ENCODE results near the gene CHRDL1. TPM values are rescaled to one million over a fixed set of nuclear protein-coding genes. Genes with fewer than 3 reads are reported as not detected.
"Not testable (repeated sequence)": the region's sequence is repeated elsewhere in the genome, so short reads cannot be mapped to it uniquely, and the experiment has no call there.

CHRDL1 gene, protein sequence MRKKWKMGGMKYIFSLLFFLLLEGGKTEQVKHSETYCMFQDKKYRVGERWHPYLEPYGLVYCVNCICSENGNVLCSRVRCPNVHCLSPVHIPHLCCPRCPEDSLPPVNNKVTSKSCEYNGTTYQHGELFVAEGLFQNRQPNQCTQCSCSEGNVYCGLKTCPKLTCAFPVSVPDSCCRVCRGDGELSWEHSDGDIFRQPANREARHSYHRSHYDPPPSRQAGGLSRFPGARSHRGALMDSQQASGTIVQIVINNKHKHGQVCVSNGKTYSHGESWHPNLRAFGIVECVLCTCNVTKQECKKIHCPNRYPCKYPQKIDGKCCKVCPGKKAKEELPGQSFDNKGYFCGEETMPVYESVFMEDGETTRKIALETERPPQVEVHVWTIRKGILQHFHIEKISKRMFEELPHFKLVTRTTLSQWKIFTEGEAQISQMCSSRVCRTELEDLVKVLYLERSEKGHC
- total RNA-seq (2014; rRNA removed; shearing (Covaris generic)): 0.12 TPM in 1 of 2 replicates, not detected in the other
- polyA plus RNA-seq (2014; cell fraction: nucleus; rRNA removed): 0.67 TPM in 1 of 2 replicates, not detected in the other

DNA sequence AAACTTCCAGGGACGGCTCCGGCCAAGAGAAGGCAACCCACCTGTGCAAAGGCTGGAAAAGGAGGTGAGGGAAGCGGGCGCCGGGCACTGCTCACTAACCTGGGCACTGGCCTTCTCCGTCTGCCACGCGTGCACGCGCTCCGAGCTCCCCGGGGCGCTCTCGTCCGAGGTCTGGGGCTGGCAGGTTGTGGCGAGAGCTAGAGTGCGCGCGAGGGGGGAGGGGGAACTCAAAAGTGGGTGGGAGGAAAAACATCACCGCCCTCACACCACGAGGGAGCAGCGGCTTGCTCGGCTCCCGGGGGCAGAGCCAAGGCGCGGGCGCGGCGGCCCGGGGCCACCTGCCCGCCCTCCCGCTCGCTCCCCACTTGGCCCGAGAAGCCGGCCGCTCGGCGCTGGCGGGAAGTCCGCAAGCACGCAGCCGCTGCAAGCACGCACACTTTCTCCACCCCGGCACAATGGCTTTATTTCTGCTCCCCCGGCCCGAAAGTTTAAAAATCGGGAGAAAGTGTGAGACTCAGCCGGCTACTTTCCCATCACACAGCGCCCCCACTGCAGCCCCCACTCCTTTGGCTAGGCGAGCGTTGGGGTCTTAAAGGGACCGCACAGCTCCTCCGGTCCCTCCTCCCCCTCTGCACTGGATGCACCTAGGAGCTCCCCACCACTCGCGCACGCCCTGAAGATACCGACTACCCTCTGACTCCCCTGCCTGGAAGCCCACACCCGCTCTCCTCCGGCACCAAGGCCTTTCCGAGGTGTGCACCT, at the start of gene CHRDL1:
CHRDL1 (minus strand) TSS at position 173 of the 762 bp plus-strand sequence. CDS start 3,636 bp downstream, outside the sequence.
- peak; percentile 5 for DNase-seq (ENCODE audit: extremely low read depth, low read depth)

DNA sequence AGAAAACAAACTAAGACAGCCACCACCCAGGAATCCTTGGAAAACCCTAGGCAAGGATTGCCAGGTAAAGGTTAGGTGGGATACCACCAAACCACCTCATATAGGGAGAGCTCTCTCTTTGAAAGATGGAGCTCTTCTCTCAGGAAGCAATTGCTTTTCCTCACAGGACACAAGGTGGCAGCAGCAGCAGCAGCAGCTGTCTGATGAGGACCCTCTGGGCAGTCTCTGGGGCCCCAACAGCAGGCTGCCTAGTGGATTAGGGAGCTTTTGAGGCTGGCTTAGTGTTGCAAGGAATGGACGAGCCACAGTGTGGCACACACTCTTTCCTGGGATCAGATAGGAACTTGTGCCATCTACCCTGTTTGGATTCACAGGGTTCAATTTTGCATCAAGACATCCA, 41.4 kb upstream of the CHRDL1 start:
- DNase-seq (ENCODE audit: extremely low read depth, low read depth): no peak

DNA sequence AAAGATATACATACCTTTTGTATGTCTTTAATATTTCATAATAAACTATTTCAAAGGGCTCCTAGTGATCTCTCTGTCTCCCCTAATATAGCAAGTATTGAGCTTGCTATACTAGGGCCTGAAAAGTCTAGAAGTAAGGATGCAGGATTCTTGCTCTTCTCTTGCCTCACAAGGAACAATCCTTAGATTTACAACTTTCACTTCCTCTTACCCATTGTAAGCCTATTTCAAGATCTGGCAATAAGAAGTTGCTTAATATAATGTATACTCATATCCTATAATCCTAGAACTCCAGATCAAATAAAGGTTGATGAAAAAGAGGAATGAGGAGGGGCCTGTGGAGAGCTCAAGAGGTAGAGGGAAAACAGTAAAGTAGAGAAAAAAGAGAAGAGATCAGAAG, 40.8 kb upstream of the CHRDL1 start:
- no peak for DNase-seq (ENCODE audit: extremely low read depth, low read depth)

DNA sequence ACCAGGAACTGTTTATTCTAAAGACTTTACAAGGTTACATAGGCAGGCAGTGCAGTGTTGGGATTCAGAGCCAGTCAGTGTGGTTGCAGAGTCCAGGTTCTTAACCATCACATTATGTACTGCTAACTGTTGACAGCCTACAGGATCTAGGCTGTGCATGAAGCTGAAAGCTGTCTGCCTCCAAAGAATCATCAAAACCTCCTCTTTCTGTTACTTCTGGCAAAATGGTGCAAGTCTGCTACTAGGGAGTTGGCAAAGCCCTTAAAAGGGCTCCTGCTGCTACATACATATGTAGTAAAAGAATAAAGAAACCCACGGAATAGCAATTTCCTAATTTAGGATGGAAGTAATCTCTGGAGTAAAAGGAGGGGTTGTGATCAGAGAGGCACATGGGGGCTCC, 40.4 kb upstream of the CHRDL1 start:
- DNase-seq (ENCODE audit: extremely low read depth, low read depth): no peak

DNA sequence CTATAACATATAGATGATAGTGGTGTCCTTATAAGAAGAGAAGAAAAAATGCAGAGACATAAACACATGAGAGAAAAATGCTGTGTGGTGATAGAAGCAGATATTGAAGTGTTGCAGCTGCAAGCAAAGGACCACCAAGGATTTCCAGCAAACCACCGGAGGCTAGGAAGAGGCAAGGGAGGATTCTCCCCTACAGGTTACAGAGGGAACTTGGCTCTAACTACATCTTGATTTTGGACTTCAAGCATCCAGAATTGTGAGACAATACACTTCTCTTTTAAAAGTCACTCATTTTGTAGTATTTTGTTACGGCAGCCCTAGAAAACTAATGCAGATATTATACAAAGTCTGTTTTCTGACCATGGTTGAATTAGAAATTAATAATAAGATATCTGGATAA, 30.4 kb upstream of the CHRDL1 start:
- no peak for DNase-seq (ENCODE audit: extremely low read depth, low read depth)

DNA sequence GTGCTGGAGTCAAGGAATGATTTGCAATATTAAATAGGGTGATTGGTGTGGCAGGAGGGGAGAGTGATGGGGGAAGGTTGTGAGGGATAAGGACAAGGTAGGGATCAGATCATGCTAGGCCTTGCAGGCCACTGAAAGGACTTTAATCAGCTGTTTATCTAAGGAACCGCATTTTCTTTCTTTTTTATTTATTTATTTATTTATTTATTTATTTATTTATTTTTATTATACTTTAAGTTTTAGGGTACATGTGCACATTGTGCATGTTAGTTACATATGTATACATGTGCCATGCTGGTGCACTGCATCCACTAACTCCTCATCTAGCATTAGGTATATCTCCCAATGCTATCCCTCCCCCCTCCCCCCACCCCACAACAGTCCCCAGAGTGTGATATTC, 20.9 kb upstream of the CHRDL1 start:
- DNase-seq (ENCODE audit: extremely low read depth, low read depth): not testable (repeated sequence)

DNA sequence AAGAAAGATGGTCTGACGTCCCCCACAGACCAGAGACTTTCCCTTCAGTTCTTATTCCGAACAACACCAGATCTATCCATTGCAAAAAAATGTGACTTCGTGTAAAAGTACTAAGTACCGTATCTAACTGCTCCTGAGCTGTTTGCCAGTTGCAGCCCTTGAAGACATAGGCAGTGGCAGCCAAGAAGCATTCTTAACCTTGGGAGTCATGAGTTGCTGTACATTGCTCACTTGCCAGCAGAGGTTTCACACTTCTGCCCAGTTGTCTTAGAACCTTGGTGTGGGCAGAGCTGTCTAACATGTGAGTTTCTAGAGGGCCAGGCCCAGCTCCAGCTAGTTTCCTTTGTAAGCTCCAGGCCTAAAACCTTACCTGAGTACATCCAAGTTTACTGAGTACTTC, 10.5 kb upstream of the CHRDL1 start:
- DNase-seq (ENCODE audit: extremely low read depth, low read depth): no peak

DNA sequence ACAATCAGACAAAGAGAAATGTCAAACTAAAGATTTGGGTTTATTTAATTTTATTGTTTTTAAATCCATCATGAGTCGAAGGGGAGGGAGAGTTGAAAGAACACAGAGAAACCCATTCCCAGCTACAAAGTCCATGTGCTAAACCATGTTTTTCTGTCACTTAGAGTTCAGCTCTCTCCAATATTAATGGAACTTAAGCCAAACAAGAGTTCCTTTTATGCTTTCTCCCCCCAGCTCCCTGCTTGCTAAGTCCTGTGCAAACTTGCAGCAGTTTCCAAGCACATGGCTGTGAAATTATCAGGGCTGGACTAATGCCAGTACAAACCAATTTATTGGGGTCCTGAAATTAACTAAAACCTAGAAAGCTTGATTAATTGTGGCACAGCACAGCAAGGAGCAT, 9.7 kb upstream of the CHRDL1 start:
- no peak for DNase-seq (ENCODE audit: extremely low read depth, low read depth)

DNA sequence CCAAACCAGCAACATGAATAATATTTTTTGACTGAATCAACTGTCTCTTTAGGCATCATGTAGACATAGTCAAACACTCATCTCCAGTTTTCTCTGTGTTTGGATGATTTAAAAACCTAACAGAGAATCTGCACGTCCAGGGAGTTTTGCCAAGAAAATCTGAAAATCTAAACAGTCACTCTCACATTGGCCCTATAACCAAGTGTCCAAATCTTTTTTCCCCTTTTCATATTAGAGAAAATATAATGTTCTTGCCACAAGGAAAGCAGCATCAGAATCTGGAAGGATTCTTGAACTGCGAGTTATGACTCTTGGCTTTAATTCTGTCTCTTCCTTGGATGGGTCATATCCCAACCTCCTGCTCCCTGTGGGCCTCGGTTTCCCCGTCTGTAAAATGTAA, 8.8 kb upstream of the CHRDL1 start:
- DNase-seq (ENCODE audit: extremely low read depth, low read depth): no peak

DNA sequence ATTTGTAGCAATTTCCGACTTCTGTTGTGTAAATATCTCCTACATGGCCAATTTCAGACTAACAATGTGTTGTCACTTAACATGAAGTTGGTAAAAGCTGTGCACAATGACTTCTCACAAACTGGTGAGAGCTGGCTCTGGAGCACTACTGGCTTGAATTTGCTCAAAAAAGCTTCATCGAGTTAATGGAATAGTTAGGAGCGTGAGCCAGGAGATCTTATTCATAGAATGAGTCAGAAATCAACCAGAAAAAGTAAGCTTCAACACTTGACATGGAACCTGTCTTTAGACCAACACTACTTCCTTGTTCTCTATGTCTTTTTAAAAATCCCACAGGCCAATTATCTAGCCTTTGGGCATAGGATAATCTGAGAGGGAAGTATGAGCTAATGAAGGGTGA, 7.9 kb upstream of the CHRDL1 start:
- DNase-seq (ENCODE audit: extremely low read depth, low read depth): no peak

DNA sequence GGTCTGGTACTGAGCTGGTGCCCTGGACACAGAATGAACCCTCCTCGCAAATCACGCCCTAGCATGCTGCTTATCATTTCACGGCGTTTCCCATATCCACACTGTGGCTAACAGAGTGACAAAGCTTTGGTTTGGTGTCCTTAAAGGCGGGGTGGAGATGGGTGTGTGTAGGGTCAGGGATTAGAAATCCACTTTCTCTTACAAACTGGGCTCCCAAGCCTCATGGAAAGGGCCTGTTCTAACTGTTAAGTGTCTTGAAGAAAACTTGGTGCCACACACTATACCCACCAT, 735 bp upstream of the CHRDL1 start:
- DNase-seq (ENCODE audit: extremely low read depth, low read depth): no peak

DNA sequence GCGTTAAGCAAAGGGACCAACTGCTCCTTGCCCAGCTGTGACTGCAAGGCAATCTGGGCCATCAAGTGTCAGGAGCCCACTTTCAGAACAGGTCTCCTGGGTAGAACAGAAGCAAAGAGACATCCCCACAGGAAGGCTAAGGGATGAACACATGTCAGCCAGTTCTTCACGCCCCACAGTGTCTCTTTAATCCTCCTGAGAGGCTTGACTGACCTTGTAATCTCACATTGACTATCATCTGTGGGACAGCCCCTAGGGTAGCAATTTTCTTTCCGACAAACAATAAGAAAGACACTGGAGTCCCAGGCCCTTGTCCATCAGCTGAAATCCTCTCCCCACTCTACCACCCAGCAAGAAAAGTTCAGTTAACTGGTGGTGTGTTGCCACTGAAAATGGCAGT, 1.0 kb downstream of the CHRDL1 start:
- no peak for DNase-seq (ENCODE audit: extremely low read depth, low read depth)

DNA sequence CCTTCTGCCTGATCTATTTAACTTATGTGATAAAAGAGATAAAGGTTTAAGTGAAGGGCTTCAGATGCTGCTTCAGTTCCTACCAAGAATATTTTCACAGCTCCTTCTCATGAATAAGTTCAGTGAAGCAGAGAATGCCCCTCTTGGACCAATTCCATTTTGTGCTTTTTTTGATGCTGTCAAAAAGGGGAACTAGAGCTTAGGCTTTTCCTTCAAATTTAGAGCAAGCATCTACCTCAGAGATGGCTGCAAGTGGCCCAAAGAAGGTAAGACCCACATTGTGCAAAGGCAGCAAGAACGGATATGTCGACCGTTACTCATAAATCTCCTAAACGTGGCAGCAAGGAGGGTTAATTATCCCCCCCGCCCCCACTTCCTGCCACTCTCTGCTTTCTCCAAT, 4.5 kb downstream of the CHRDL1 start:
- no peak for DNase-seq (ENCODE audit: extremely low read depth, low read depth)

DNA sequence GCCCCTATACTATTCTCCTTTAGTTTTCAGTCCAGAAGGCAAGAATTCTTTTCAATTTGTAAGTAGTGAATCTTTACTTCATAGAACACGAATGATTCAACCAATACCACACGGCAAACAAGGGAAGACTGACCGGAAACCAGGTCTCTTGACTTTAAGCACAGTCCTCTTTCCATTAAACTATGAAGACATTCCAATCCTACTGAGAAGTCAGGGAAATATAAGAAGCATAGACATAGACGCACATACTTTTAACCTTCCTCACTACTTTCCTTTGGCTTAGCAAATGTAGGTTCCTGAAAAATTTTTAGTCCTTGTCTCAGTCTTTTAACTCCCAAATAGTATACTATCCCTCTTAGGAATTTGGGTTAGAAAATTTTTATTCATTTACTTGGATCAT, 9.1 kb downstream of the CHRDL1 start:
- no peak for DNase-seq (ENCODE audit: extremely low read depth, low read depth)

DNA sequence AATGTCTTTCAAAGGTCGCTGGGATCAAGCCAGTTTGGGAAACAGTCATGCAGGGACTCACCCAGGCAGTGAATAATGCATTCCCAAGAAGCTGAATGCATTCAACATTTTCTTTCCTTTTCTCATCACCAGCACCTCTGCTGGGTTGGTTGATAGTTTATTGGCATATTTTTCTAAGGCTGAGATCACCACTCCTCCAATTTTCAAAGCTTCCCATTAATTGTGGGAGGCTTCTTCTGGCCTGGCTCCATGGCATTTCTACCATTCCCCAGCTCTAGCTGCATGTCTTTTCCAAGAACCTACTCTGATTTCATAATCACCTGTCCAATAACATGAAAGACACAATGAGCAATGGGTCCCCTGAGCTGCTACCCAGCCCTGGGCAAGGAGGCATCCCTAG, 35.8 kb downstream of the CHRDL1 start:
- no peak for DNase-seq (ENCODE audit: extremely low read depth, low read depth)

DNA sequence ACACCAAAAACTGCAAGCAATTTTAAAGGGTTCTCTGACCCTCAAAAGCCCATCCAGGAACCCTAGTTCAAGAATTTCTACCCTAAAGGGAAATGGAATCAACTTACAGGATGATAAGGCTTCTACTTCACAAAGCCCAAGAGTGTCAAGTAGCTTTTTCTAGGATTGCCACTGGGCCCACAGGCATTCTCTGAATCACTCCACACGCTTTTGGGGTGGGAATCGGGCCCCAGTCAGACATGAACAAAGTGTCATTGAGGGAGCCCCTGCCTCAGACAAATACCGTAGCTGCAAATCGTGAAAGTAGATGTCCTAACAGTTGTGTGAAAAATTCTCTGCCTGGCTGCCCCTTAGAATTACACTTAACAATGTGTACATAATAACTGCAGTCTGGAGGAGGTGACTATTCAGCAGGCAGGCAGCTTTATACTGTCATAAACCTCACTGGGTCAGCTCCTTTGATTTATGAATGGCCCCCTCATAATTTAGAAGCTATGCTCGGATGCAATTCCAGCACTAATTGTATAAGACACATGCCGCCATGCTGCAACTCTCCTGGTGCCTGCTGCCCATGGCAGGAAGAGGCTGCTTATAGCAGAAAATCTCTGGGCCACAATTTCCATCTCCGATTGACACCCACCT, 36.7 kb downstream of the CHRDL1 start:
- DNase-seq (ENCODE audit: extremely low read depth, low read depth): no peak

DNA sequence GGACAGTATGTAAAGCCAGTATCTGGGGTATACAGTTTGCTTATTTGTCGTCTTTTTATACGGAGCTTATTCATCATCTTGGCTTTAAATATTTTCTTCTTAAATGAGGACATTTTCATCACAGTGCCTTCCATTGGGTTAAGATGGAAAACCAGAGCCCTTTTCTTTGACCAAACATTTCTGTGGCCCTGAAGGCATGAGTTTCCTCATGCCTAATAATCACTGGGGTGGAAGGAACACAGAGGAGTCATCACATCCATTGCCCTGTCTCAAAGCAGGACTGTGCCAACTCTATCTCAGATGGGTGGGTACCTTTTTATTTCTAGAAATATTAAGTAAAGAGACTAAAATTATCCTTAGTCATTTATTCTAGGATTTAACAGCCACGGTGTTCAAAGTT, 40.0 kb downstream of the CHRDL1 start:
- DNase-seq (ENCODE audit: extremely low read depth, low read depth): no peak

DNA sequence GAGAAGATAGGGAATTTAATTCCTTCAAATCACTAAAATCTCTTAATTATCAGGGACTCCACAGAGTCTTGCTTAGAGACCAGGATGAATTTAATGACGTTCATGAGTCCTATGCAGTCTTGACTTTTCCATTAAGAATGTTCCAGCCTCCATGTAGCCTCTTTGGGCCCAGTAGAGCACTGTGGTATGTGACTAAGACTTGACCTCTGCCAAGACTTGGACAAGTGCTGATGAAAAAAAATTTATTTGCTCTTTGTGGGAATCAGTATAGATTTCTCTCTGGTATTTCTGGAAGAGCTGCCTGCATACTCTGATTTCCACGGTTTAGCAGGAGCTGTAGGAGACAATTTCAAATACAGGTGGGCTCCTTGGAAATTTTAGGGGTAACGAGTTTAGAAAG, 40.6 kb downstream of the CHRDL1 start:
- no peak for DNase-seq (ENCODE audit: extremely low read depth, low read depth)

DNA sequence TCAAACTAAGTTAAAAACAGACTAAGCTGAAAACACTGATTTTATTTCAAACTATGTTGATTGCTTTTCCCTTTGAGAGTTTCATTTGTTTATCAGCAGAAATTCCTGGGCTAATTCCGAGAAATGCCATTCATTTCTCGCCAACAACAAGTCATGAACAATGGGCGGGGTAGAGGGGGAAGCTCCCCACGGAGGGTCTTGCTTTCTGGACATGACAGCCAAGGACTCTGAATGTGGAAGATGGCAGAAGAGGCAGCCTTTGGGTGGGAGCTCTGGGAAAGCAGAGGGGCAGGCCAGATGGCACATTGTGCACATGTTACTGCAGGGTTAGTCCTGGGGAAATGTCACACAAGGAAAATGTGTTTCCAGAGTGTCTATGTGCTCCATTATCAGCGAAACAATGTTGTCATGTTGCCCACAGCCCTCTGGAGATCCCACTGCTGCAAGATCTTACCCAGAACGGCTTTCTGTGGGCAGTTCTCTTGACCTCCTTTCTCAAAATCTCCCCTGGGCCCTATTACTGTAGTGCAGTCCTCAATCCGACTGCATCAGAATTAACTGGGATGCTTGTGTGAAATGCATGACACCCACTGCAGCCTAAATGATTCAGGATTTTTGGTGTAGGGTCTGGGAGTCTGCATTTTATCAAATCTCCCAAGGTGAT, 45.0 kb downstream of the CHRDL1 start:
- DNase-seq (ENCODE audit: extremely low read depth, low read depth): no peak

DNA sequence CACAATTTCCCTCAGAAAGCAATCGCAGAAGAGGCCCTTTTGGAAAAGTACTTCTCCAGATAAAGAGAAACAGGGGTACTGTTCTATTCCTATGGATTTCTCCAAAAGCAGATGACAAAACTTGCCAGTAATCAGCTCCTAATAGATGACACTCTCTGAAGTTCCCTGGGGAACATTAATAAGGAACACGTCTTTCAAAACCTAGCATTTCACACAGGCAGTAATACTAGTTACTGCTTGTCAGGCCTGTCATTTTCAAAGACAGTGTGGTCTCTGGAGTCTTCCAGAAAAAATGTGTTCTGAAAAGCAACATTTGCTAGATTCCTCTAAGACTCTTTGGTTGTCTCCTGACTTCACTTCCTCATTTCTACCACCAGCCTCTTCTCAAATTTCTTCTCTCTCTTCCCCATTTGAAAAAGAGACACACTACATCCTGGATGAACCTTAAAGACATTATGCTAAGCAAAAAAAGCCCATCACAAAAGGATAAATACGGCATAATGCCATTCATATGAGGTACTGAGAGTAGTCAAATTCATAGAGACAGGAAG, 47.3 kb downstream of the CHRDL1 start:
- no peak for DNase-seq (ENCODE audit: extremely low read depth, low read depth)

DNA sequence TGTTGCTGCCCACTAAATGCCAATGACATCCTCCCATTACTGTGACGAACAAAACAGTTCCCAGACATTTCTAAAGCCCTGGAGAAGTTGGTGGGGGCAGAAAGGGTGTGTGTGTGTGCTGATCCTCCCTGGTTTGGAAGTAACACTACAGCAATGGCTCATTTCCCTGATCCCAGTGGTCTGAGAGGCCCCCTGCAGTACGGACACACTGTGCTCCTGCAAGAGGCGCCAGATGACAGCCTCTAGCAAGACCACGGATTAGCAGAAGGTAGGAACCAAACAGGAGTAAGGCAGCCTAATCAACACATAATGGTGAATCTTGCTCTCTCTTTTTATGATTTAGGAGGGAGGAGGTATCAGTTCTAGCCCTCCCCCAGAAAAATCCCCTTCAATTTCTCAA, 49.6 kb downstream of the CHRDL1 start:
- DNase-seq (ENCODE audit: extremely low read depth, low read depth): no peak

All from NCI-H460 (cell line).